GM12878 (cell line): ENCODE results near the gene BEST2. TPM values are rescaled to one million over a fixed set of nuclear protein-coding genes. Genes with fewer than 3 reads are reported as not detected.

Source experiments
- ATF7 ChIP-seq: fragments of 450-650 bp; IDR thresholded peaks from 2 replicates; pipeline ENCODE4 v1.6.1; 2016; ENCODE audit warnings: low read depth, mild to moderate bottlenecking
- CEBPB ChIP-seq, 2 experiments: fragments of 150-350 bp in 1 of 2; IDR thresholded peaks; 2 replicates each; pipeline ENCODE4 v1.6.1; 2012 to 2014; ENCODE audit warnings: low read depth in 2 of 2, low read length in 2 of 2, borderline replicate concordance in 1 of 2, inconsistent platforms in 1 of 2
- CHD4 ChIP-seq: fragments of 200-600 bp; sonication (generic); IDR thresholded peaks from 2 replicates; pipeline ENCODE4 v1.6.1; 2016; ENCODE audit warnings: mild to moderate bottlenecking
- EED ChIP-seq: sonication (generic); IDR thresholded peaks from 2 replicates; pipeline ENCODE4 v1.6.1; 2016; ENCODE audit warnings: antibody characterized with exemption, low read depth
- HDAC2 ChIP-seq: fragments of 200-600 bp; sonication (generic); IDR thresholded peaks from 2 replicates; pipeline ENCODE4 v1.6.1; 2017
- JUNB ChIP-seq: IDR thresholded peaks from 2 replicates; pipeline ENCODE4 v1.6.1; 2016; ENCODE audit warnings: antibody characterized with exemption, mild to moderate bottlenecking
- MXI1 ChIP-seq: fragments of 150-350 bp; IDR thresholded peaks from 2 replicates; pipeline ENCODE4 v1.6.1; 2011; ENCODE audit warnings: low read depth, mild to moderate bottlenecking, inconsistent platforms, low read length, improper control_type of control experiment
- NFYB ChIP-seq: IDR thresholded peaks from 2 replicates; pipeline ENCODE4 v1.6.1; 2011; ENCODE audit warnings: low read depth, mild to moderate bottlenecking, low read length, improper control_type of control experiment, moderate library complexity; ENCODE audit not compliant: insufficient read depth
- PML ChIP-seq: IDR thresholded peaks from 2 replicates; pipeline ENCODE4 v1.6.1; 2012; ENCODE audit warnings: low read length, inconsistent platforms
- RB1 ChIP-seq: fragments of 450-650 bp; formaldehyde crosslinking; IDR thresholded peaks from 2 replicates; pipeline ENCODE4 v1.6.1; 2017; ENCODE audit warnings: mild to moderate bottlenecking, borderline replicate concordance
- SUZ12 ChIP-seq: fragments of 200-600 bp; sonication (generic); IDR thresholded peaks from one replicate; pipeline ENCODE4 v1.6.1; 2018; ENCODE audit warnings: antibody characterized with exemption, mild to moderate bottlenecking; ENCODE audit not compliant: unreplicated experiment
- TAF1 ChIP-seq: IDR thresholded peaks from 2 replicates; pipeline ENCODE4 v1.6.1; 2011; ENCODE audit warnings: mild to moderate bottlenecking, low read depth, low read length, borderline replicate concordance
- TCF12 ChIP-seq: IDR thresholded peaks from 2 replicates; pipeline ENCODE4 v1.6.1; 2011; ENCODE audit warnings: low read depth, mild to moderate bottlenecking, low read length
- WRNIP1 ChIP-seq: IDR thresholded peaks from 2 replicates; pipeline ENCODE4 v1.6.1; 2011; ENCODE audit warnings: low read depth, low read length, improper control_type of control experiment, borderline replicate concordance
- ZZZ3 ChIP-seq: IDR thresholded peaks from 2 replicates; pipeline ENCODE4 v1.6.1; 2011; ENCODE audit warnings: low read depth; ENCODE audit not compliant: control insufficient read depth, insufficient read length
- polyA plus RNA-seq, 11 experiments: library from polyadenylated mRNA; depleted of rRNA in 4 of 11; unstranded in 6 of 11; stranded (reverse) in 5 of 11; fragments of >200 nt; fragmentation: Nextera tagmentation in 4 of 11; fragmentation: Illumina TruSeq in 1 of 11; extraction: Ambion mirVana in 4 of 11; extraction: Trizol in 1 of 11; gene quantifications; 1 replicate in 1 of 11; 2 replicates in 10 of 11; pipeline versions ENCODE4 v1.2.1 to v1.2.3, GENCODE V29; 2011 to 2016; ENCODE audit warnings: inconsistent platforms in 2 of 11, missing spikeins in 2 of 11, low read depth in 1 of 11
- total RNA-seq, 4 experiments: library from RNA; depleted of rRNA in 3 of 4; stranded (reverse); fragments of >200 nt in 3 of 4; fragmentation: Illumina TruSeq in 1 of 4; extraction: Trizol in 1 of 4; gene quantifications; 2 replicates each; pipeline versions ENCODE4 v1.2.1 to v1.2.3, GENCODE V29; 2013 to 2021
- TF ChIP-seq, protein P1 (sequence below): fragments of 450-650 bp; IDR thresholded peaks from 2 replicates; pipeline ENCODE4 v1.6.1; 2017; ENCODE audit warnings: mild to moderate bottlenecking
- TF ChIP-seq, protein P2 (sequence below): fragments of 450-650 bp; formaldehyde crosslinking; IDR thresholded peaks from 2 replicates; pipeline ENCODE4 v1.5.0; 2022; ENCODE audit warnings: mild to moderate bottlenecking, missing genetic modification characterization
- TF ChIP-seq, protein P3 (sequence below): IDR thresholded peaks from 2 replicates; pipeline ENCODE4 v1.6.1; 2011; ENCODE audit warnings: low read depth, low read length, improper control_type of control experiment, borderline replicate concordance
- TF ChIP-seq, protein P4 (sequence below): fragments of 450-650 bp; IDR thresholded peaks from 2 replicates; pipeline ENCODE4 v1.6.1; 2017; ENCODE audit warnings: antibody characterized with exemption, mild to moderate bottlenecking, moderate library complexity

Gene BEST2
- total and polyA plus RNA-seq, 10 of the 15 experiments (the other 5 are each of a cell fraction or from before 2014, with no cell fraction given): not detected

DNA sequence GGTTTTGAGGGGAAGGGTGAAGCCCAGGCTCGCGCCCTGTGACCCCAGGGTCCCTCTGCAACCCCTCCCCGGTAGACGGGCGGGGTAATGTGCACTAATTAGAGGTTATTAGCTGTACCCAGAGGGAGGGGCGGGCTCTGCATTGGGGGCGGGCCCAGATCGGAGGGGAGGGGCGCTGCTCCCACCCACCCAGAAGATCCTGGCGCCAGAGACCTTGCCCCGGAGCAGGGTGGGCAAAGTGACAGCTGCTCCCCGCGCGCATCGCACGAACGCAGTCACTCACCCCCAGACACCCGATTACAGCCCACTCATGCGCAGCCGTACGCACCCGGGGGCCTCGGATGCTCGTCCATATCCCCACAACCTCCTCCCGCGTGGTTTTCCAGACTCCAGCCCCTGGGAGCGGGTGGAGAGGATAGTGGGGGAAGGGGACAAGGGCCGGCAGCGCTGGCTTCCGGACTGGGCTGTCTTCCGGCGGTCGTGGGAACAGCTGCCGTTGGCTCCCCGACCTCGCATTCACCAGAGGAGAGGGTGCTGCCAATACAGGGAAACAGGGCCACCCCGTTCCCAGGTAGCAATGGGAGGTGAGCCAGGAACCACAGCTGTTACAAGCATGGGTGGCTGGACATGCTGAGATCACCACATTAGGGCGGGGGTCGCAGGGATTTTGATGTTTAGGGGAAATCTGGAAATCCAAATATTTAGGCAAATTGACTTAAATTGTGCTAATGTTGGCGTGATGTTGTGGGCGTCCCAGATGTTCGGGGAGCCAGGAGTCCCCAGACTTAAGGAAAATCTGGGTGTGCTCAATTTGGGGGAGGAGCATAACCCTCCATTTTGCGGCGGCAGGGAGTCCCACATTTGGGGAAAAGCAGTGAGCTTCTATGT, 26.7 kb downstream of the BEST2 start (continued):
- TF ChIP-seq, protein P1, sequence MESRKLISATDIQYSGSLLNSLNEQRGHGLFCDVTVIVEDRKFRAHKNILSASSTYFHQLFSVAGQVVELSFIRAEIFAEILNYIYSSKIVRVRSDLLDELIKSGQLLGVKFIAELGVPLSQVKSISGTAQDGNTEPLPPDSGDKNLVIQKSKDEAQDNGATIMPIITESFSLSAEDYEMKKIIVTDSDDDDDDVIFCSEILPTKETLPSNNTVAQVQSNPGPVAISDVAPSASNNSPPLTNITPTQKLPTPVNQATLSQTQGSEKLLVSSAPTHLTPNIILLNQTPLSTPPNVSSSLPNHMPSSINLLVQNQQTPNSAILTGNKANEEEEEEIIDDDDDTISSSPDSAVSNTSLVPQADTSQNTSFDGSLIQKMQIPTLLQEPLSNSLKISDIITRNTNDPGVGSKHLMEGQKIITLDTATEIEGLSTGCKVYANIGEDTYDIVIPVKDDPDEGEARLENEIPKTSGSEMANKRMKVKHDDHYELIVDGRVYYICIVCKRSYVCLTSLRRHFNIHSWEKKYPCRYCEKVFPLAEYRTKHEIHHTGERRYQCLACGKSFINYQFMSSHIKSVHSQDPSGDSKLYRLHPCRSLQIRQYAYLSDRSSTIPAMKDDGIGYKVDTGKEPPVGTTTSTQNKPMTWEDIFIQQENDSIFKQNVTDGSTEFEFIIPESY: no peak
- TF ChIP-seq JUNB (no peak), WRNIP1 (no peak), HDAC2 (no peak), MXI1 (no peak), TAF1 (peak; percentile 25; the same call in 1 of the 2 replicates), ZZZ3 (no peak), PML (no peak), TCF12 (peak; percentile 51; the same call in 1 of the 2 replicates), SUZ12 (no peak), NFYB (no peak), EED (peak; percentile 90), CEBPB (IDR thresholded peaks at IDR 0.05; ENCODE audit: borderline replicate concordance in 1 of 2, low read depth in 2 of 2, low read length in 2 of 2) (no peak), ATF7 (peak; percentile 16; the same call in 1 of the 2 replicates), RB1 (no peak), CHD4 (no peak)
- TF ChIP-seq, protein P2, sequence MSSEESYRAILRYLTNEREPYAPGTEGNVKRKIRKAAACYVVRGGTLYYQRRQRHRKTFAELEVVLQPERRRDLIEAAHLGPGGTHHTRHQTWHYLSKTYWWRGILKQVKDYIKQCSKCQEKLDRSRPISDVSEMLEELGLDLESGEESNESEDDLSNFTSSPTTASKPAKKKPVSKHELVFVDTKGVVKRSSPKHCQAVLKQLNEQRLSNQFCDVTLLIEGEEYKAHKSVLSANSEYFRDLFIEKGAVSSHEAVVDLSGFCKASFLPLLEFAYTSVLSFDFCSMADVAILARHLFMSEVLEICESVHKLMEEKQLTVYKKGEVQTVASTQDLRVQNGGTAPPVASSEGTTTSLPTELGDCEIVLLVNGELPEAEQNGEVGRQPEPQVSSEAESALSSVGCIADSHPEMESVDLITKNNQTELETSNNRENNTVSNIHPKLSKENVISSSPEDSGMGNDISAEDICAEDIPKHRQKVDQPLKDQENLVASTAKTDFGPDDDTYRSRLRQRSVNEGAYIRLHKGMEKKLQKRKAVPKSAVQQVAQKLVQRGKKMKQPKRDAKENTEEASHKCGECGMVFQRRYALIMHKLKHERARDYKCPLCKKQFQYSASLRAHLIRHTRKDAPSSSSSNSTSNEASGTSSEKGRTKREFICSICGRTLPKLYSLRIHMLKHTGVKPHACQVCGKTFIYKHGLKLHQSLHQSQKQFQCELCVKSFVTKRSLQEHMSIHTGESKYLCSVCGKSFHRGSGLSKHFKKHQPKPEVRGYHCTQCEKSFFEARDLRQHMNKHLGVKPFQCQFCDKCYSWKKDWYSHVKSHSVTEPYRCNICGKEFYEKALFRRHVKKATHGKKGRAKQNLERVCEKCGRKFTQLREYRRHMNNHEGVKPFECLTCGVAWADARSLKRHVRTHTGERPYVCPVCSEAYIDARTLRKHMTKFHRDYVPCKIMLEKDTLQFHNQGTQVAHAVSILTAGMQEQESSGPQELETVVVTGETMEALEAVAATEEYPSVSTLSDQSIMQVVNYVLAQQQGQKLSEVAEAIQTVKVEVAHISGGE (CRISPR knock-in tag): no peak
- TF ChIP-seq, protein P3, sequence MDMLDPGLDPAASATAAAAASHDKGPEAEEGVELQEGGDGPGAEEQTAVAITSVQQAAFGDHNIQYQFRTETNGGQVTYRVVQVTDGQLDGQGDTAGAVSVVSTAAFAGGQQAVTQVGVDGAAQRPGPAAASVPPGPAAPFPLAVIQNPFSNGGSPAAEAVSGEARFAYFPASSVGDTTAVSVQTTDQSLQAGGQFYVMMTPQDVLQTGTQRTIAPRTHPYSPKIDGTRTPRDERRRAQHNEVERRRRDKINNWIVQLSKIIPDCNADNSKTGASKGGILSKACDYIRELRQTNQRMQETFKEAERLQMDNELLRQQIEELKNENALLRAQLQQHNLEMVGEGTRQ: no peak
- TF ChIP-seq, protein P4, sequence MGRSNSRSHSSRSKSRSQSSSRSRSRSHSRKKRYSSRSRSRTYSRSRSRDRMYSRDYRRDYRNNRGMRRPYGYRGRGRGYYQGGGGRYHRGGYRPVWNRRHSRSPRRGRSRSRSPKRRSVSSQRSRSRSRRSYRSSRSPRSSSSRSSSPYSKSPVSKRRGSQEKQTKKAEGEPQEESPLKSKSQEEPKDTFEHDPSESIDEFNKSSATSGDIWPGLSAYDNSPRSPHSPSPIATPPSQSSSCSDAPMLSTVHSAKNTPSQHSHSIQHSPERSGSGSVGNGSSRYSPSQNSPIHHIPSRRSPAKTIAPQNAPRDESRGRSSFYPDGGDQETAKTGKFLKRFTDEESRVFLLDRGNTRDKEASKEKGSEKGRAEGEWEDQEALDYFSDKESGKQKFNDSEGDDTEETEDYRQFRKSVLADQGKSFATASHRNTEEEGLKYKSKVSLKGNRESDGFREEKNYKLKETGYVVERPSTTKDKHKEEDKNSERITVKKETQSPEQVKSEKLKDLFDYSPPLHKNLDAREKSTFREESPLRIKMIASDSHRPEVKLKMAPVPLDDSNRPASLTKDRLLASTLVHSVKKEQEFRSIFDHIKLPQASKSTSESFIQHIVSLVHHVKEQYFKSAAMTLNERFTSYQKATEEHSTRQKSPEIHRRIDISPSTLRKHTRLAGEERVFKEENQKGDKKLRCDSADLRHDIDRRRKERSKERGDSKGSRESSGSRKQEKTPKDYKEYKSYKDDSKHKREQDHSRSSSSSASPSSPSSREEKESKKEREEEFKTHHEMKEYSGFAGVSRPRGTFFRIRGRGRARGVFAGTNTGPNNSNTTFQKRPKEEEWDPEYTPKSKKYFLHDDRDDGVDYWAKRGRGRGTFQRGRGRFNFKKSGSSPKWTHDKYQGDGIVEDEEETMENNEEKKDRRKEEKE: no peak
